HG02970 (cell line): ENCODE measurements around the gene SLC29A1.
A peak's percentile ranks its signal among the peaks of the same experiment; 100 is the strongest.

Source experiments
- ATAC-seq: cut with Tn5 transposase; IDR thresholded peaks from one replicate; pipeline ENCODE4 v1.9.1; 2021; ENCODE audit warnings: mild to moderate bottlenecking, moderate library complexity, moderate number of reproducible peaks; ENCODE audit not compliant: unreplicated experiment, low FRiP score

The SLC29A1 gene

DNA sequence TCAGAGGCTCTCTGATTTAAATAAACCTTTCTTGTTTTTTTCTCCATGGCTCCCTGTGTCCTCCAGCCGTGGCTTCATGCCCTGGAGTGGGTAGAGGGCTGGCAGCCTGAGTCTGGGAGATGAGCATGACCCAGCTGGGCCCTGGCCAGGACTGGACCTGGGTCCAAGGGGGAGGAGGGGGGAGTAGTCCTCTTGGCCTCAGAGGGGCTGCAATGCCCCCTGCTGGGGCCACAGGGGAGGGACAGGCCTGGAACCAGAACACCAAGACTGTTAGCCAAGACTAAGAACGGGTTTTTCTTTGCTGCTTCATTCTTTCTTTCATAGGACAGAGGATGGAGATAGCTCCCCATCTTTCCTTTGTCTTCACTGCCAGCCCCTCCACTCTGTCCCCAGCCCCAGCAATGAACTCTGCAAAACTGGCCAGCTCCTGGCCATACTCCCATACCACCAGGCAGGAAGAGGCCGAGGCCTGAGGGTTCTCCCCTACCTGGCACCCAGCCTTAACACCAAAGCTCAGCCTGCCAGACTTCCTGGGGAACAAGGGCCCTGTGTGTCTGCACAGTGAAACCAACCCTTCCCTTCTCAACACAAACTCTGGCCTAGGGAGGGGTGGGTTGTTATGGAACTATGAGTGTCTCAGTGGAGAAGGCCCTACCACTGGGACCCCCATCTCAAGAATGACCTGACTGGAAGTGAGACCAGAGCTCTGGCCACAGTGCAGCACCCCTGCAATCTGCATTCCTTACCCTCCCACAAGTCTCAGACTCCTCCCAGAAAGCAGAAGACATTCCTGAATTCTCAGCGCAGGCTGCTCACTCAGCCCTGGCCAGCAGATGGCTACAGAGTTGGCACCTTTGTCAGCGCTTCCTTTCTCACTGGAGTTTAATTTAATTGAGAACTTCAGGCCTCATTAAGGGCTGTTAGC lies 11.0 kb downstream of the SLC29A1 start:
- no peak for ATAC-seq

DNA sequence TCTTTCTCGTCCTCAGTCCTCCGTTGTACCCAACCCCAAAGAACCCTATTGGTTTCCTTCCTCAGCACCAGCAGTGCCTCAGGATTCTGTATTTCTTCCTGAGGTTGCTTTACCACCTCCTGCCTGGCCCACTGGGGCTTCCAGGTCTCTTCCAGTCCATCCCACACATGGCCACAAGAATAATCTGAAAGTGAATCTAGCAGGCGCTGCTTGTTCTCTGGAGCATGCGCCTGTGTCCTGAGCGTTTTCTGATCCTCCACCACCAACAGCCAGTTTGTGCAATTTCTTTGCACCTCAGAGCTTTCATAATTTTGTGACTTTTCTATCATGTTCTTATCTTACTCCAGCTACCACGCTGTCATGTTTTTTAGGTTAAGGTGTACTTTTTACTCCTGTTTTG lies 11.9 kb downstream of the SLC29A1 start:
- no peak for ATAC-seq

DNA sequence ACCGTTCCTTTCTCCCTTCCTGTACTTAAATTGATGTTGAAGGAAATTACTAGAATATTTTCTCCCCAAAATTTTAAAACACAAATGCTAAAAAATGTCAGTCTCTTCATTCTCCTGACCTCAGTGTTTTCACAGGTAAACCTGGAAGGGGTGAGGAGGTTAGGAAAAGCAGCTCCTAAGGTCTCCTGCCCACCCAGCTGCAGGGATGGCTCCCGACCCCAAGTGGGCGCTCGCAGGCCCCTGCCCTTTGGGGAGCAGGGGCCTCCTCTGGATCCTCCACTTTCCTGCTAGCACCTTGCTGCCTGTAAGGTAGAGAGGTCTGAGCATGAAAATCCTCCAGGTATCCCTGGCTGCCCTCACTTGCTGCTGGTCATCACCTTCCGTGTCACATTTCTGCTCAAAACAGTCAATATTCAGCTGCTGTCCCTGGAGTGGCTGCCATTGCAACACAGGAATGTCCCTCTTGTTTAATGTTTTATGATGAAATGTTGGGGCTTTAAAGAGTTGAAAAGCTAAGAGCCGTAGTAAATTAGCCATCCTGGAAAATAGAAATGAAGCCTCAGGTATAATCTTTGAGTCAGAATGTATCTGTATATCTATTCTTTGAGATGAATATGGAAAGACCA lies 12.6 kb downstream of the SLC29A1 start:
- no peak for ATAC-seq

DNA sequence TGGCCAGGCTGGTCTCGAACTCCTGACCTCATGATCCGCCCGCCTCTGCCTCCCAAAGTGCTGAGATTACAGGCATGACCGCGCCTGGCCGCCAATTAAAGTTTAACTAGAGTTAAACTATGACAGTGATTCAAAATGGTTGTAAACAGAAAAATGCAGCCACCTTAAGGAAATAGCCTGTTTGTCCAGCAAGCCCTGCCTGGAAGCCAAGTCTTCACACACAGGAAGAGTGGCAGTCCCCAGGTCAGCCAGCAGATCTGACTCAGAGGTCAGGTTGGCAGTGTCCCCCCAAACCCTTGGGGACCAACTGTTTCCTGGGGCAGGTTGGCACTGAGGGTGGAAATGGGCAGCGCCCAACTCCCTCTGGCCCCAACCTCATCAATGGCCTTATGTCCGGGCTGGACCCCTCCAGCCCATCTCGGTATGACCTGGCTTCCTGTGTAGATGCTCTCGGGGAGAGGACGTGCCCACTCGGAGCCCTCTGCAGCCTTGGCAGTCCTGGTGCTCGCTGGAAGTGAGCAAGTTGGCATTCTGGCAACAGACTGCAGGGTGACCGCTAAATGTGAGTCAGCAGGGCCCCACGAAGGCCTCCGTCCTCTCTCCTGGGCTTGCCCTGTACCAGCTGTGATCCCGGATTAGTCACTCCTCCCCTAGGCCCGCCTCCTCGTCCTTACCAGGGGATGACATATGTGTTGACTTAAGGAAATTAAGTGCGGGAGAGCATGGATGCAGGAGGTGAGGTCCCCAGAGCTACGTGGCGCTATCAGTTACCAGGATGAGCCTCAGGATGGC lies 13.8 kb downstream of the SLC29A1 start:
- ATAC-seq: no peak

DNA sequence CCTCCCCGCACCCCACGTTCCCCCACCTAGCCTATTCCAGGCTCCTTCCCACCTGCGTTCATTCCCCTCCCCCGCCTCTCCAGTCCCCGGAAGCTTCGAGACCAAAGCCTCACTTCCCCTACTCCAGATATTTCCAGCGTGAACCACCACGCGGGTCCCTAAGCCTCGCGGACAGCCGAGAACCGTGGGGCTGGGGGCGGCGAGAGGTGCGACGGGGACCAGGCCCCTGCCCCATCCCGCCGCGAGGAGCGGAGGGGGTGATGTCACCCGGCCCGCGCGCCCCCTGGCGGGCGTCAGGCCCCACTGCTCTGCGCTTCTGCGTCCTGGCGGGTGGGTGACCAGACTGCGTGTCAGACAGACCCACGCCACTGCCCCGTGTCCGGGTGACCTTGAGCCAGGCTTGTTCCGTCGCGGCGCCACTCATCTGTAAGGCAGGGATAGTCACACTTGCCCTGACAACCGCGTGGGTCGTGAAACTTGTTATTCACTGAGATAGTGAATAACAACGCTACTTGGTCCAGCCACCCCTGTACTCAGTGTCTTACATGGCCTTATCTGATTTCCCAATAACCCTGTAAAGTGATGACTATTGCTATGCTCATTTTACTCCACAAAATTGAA lies 14.5 kb downstream of the SLC29A1 start:
- peak; percentile 73 for ATAC-seq

DNA sequence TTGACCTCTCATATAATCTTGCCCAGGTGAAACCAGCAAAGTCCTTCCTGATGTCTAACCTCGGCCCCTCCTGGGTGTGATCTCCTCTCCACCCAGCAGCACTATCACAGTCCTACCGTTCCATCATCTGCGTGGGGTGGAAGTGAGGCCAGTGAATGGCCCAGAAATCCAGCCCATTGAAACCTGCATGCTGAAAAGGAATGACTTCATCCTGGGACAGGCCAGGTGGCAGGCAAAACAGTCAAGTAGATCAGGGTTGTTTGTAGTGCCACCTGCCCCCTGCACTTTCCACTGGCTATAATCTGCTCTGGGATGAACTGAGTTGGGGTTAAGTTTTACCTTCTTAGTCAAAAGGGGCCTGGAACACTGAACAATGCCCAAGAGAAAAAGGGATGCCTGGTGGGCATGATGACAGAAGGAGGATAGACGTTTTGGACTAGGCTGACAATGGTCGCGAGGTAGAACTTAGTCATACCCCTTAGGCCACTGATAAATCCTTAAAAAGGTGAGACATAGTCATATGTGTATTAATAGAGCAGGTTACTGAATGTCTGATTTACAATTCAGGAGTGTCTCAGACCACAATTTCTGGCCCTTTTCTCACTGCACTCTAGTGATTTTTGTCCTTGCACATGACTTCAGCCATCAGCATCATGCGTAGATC lies 15.4 kb downstream of the SLC29A1 start:
- no peak for ATAC-seq

DNA sequence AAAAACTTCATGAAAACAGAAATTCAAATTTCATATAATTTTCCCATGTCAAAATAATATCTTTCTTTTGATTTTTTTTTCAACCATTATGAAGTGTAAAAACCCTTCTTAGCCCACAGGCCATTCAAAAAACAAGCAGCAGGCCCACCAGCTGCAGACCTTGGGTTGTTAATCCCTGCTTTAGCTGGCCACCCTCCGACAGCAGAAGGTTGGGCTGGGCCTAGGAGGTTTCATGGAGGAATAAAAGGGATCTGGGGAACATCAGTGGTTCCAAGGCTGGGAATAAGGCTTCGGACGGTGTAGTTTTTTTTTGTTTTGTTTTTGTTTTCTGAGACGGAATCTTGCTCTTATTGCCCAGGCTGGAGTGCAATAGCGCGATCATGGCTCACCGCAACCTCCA lies 19.9 kb downstream of the SLC29A1 start:
- ATAC-seq: no peak

DNA sequence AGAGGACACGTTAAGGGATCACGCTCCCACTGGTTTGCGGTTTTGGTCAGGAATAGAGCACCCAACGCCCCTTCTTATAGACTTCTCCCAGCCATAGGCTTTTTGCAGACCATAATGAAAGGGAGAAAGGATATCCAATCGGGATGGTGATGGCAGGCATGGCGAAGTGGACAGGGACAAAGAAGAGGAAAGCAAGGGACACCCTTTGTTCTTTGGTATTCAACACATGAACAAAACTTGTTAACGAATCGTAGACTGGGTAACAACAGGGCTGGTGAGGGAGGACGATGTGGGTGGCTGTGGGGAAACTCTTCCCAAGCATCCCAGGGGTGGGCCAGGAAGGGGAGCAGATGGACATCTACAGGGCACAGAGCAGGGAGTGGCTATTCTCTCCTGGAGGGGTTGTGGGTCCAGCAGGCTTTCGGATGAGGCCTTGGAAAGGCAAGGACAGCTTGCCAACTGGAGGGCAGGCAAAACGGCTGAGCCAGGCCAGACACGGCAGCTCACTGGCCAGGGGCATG lies 22.1 kb downstream of the SLC29A1 start:
- ATAC-seq: no peak

DNA sequence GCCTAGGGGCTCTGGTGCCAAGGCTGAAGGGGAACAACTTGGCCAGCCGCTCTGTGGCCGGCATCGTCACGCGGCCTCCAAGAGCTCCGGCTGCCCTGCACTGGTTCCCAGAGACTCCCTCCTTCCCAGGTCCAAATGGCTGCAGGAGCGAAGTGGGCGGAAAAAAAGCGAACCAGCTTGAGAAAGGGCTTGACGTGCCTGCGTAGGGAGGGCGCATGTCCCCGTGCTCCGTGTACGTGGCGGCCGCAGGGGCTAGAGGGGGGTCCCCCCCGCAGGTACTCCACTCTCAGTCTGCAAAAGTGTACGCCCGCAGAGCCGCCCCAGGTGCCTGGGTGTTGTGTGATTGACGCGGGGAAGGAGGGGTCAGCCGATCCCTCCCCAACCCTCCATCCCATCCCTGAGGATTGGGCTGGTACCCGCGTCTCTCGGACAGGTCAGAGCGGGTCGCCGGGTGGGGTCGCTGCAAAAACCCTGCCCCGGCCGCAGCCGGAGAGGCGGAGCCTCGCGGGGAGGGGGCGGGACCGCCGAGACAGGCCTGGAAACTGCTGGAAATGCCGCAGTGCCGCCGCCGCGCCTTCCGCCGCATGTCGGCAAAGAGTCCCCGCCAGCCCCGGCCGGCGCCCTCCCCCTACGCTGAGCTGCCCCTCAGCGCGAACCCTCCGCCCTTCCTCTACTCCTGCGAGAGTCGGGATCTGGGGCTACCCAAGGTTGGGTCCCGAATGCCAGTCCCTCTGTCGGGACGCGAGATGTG lies 22.7 kb downstream of the SLC29A1 start:
- ATAC-seq: peak; percentile 41

DNA sequence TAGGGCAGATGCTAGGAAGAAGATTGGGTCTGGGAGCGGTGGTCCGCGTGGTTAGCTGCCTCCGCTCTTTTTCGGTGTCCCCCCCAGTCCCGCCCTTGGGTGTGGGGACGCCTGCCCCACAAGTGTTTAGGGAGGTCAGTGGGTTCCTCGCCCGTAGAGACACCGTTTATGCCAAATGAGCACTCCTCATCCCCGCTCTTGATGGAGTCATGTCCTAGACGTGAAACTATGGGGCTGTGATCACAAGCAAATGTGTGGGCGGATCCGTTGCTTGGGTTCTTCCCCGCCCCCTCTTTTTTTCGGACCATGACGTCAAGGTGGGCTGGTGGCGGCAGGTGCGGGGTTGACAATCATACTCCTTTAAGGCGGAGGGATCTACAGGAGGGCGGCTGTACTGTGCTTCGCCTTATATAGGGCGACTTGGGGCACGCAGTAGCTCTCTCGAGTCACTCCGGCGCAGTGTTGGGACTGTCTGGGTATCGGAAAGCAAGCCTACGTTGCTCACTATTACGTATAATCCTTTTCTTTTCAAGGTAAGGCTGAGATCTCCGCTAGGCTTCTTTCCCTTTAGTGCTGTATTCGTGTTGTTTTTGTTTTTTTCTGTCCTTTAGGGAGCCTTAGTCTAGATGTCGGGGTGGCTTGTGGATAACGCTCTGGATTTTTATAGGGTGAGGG lies 23.4 kb downstream of the SLC29A1 start, which contains the start of gene HSP90AB1:
Gene HSP90AB1 (plus strand): TSS at position 439 of the 675 bp plus-strand sequence. CDS start 1,529 bp downstream, outside the sequence.
- peak; percentile 67 for ATAC-seq

DNA sequence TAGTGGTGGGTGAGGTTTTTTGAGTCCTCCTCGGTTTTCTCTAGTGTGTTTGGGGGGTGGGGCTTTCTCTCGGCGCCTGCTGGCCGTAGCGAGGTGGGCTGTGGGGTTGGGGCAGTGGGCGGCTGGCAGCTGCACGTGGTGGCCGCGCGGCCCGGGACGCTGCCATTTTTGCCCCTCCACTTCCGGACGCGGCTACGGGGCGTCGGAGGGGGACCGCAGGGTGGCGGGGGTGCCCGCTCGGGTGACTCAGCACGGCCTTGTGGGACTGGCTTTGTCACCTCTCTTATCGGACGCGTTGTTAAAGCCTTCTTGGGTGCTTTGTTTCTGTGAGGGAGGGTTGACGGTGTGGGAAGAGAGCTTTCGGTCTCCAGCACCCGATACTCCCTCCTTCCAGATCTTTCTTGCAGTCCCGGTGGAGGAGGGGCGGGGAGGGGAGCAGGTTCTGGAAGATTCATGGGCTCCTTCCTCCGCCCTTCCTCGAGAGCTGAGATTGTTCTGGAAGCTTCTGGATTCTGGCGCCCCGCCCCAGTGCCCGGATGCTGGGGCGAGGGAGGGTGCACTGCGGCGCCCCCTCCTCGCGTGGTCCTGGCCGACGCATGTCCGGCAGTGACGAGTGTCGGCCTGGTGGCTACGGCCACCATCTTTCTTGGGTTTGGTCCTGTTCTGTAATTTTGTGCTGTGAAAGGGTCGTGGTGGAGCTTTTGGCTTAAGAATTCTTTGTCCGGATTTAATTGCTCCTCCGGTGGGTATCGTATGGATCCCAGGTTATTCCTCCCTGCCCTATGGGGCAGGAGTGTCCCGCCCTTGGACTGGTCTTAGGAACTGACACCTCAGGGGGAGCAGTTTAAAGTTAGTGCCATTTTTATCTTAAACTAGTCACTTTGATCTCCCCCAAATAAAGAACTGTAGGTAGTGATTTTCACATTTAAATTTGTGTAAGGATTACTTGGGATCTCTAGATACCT lies 24.2 kb downstream of the SLC29A1 start:
- ATAC-seq: peak; percentile 29

DNA sequence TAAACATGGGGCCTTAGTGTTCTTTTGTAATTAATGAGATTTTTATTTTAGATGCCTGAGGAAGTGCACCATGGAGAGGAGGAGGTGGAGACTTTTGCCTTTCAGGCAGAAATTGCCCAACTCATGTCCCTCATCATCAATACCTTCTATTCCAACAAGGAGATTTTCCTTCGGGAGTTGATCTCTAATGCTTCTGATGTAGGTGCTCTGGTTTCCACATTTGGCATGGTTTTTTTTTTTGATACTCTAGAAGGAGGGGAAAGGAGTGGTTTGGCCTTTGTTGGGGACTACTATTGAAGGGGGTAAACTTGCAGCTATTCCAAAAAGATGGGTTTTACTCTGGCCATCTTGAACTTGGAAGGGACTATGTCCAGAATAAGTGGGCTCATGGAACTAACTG lies 25.2 kb downstream of the SLC29A1 start:
- ATAC-seq: no peak

DNA sequence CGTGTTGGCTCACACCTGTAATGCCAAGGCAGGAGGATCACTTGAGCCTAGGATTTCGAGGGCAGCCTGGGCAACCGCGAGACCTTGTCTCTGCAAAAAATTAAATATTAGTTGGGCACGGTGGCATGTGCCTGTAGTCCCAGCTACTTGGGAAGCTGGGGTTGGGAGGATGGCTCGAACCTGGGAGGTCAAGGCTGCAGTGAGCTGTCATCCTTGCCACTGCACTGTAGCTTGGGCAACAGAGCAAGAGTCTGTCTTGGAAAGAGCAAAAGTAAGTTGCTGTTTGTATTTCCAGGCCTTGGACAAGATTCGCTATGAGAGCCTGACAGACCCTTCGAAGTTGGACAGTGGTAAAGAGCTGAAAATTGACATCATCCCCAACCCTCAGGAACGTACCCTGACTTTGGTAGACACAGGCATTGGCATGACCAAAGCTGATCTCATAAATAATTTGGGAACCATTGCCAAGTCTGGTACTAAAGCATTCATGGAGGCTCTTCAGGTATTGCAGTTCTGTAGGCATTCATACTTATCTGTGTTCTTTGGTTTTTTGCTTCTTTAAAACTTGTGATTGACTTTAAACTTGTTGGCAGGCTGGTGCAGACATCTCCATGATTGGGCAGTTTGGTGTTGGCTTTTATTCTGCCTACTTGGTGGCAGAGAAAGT lies 25.8 kb downstream of the SLC29A1 start:
- ATAC-seq: no peak

DNA sequence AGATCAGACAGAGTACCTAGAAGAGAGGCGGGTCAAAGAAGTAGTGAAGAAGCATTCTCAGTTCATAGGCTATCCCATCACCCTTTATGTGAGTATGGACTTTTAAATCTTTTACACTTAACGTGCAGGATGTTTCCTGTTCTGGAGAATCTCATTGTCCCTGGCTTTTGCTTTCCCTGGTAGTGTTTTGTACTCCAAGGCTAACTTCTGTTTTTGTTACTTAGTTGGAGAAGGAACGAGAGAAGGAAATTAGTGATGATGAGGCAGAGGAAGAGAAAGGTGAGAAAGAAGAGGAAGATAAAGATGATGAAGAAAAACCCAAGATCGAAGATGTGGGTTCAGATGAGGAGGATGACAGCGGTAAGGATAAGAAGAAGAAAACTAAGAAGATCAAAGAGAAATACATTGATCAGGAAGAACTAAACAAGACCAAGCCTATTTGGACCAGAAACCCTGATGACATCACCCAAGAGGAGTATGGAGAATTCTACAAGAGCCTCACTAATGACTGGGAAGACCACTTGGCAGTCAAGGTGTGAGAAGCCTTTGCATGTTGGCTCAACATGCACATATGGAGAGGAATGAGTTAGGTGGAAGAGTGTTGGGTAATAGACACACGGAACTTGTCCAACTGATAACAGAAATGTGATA lies 26.8 kb downstream of the SLC29A1 start:
- ATAC-seq: no peak

DNA sequence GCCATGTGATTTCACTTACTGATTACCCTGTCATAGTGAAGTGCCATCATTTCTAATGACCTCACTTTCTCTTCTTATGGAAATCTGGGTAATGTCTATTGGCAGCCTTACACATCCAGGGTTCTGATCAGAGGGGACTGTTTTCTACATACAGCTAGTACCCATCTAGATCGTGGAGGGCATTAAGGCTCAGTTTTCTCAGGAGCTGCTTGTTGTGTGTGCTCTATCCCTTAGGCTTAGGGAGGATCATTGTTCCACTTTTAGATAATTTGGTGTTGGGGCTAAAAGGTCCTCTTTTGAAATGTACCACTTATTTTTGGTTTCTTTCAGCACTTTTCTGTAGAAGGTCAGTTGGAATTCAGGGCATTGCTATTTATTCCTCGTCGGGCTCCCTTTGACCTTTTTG lies 27.3 kb downstream of the SLC29A1 start:
- no peak for ATAC-seq
